ENCODE data around the gene CHRNB2. TPM values are rescaled to one million over a fixed set of nuclear protein-coding genes. Genes with fewer than 3 reads are reported as not detected.

The CHRNB2 gene
- total and polyA plus RNA-seq, 4 donors: 0.08 TPM; not detected in 3

DNA sequence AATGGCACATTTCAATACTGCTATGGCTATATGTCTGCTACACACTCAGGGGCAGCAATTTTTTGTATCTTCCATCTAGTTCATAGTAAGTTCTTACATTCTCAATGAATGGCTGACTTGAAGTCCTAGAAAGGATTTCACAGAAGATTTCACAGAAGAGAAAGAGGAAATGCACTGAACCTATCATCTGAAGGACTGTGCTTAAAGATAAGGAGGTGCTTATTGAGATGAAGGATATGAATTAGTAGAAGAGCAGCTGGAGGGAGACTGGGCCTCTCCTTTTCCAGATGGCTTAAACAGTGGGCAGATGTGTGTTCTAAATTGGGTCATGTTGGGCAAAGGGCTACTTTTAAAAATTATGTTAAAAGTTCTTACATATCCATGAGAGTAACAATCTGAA lies 25.8 kb downstream of the CHRNB2 start:
- H3K4me3 ChIP-seq (ENCODE audit: low read length in 2 of 2): no peak overlapping the region
- DNase-seq: no peak
- ATAC-seq (ENCODE audit: low FRiP score): no peak
- H3K36me3 ChIP-seq (ENCODE audit: control insufficient read depth in 1 of 2, insufficient read depth in 2 of 2, low read length in 1 of 2): peaks cover 20 to 29% of the 10 kb centered on the region in 2 donors
- H3K27ac ChIP-seq (ENCODE audit: low read depth in 1 of 2, low read length in 2 of 2): no peak overlapping the region
- no peaks in the 10 kb centered on the region for H3K27me3 ChIP-seq (ENCODE audit: control insufficient read depth in 1 of 2, insufficient read depth in 2 of 2, low read length in 1 of 2)
- intact Hi-C loops (cut with DNase I): no loop called here
- H3K9me3 ChIP-seq (ENCODE audit: control insufficient read depth, low read length): no peaks in the 10 kb centered on the region
- no peaks in the 10 kb centered on the region for H3K4me1 ChIP-seq (ENCODE audit: control insufficient read depth in 1 of 2, insufficient read depth in 2 of 2, low read length in 2 of 2)

DNA sequence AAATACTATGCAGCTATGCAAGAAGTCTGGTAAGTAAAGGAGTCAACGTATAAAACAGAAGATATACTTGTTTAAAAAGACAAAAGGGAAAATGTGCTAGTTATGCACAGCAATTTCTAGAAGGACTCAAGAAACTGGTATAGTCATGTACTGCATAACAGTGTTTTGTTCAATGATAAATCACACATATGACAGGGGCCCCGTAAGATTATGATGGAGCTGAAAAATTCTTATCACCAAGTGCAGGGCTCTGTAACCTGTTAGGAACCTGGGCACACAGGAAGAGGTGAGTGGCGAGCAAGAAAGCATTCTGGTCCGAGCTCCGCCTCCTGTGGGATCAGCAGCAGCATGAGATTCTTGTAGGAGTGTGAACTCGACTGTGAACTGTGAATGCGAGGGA lies 27.2 kb downstream of the CHRNB2 start:
- peaks cover 20 to 25% of the 10 kb centered on the region in 2 donors for H3K36me3 ChIP-seq (ENCODE audit: control insufficient read depth in 1 of 2, insufficient read depth in 2 of 2, low read length in 1 of 2)

DNA sequence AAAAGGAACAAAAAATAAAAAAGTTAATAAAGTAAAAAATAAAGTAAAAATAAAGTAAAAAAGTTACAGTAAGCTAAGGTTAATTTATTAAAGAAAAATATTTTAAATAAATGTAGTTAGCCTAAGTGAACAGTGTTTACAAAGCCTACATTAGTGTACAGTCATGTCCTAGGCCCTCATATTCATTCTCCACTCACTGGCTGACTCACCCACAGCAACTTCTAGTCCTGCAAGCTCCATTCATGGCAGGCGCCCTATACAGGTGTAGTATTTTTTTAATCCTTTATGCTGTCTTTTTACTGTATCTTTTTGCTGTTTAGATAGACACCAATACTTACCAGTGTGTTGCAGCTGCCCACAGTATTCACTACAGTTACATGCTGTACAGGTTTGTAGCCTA lies 28.0 kb downstream of the CHRNB2 start:
- WGBS, 2 donors: 77 to 82% methylated on average over 1 of the region's 1 CpG
- peaks cover 17 to 20% of the 10 kb centered on the region in 2 donors for H3K36me3 ChIP-seq (ENCODE audit: control insufficient read depth in 1 of 2, insufficient read depth in 2 of 2, low read length in 1 of 2)
- no peak for ATAC-seq (ENCODE audit: low FRiP score)
- no peak overlapping the region for H3K27ac ChIP-seq (ENCODE audit: low read depth in 1 of 2, low read length in 2 of 2)
- intact Hi-C loops (cut with DNase I): no loop called here
- no peaks in the 10 kb centered on the region for H3K27me3 ChIP-seq (ENCODE audit: control insufficient read depth in 1 of 2, insufficient read depth in 2 of 2, low read length in 1 of 2)
- H3K4me1 ChIP-seq (ENCODE audit: control insufficient read depth in 1 of 2, insufficient read depth in 2 of 2, low read length in 2 of 2): peaks cover 3 to 4% of the 10 kb centered on the region in 2 donors
- H3K9me3 ChIP-seq (ENCODE audit: control insufficient read depth, low read length): no peaks in the 10 kb centered on the region
- DNase-seq: peak in 1 of 2 donors; percentile 3
- no peak overlapping the region for H3K4me3 ChIP-seq (ENCODE audit: low read length in 2 of 2)

More for the DNA sequence above, 27.2 kb downstream of the CHRNB2 start:
- no peak for ATAC-seq (ENCODE audit: low FRiP score)
- Histone ChIP-seq H3K9me3 (ENCODE audit: control insufficient read depth, low read length) (no peaks in the 10 kb centered on the region), H3K27me3 (ENCODE audit: control insufficient read depth in 1 of 2, insufficient read depth in 2 of 2, low read length in 1 of 2) (no peaks in the 10 kb centered on the region), H3K27ac (ENCODE audit: low read depth in 1 of 2, low read length in 2 of 2) (no peak overlapping the region), H3K4me3 (ENCODE audit: low read length in 2 of 2) (no peak overlapping the region), H3K4me1 (ENCODE audit: control insufficient read depth in 1 of 2, insufficient read depth in 2 of 2, low read length in 2 of 2) (peaks cover 3 to 4% of the 10 kb centered on the region in 2 donors)
- WGBS, 2 donors: 75 to 77% methylated on average over 7 of the region's 7 CpGs
- intact Hi-C loops (cut with DNase I): no loop called here
- no peak for DNase-seq

DNA sequence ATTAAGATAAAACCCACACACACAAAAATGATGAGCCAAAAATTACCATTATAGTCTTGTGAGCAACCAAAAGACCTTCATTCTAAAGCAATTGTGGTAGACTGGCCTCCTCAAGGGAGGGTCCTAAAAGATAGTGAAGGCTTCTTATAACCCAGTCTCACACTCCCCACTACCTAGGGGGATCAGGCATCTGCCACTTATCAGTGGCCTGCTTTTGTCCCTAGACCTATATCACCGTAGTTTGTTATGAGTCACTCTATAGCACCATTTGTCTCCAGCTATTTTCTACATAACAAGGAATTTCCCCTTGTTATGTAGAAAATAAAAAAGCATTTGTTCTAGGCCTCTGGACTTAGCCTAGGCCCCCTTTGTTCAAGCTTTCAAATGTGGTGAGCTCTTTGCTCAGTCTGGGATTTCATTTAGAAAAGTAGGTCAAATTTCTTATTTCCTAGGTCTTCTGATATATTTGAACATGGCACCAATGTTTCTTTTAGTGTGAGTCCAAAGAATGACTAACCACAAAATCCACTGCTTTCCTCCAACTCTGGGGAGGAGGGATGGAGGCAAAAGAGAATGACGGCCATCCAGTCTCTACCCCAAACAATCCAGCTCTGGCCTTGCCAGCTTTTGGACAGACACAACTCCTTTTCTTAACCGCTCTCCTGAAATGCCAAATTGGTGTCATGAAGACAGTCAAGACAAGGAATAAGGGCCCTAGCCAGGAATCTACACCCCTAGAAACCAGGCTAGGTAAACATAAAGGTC lies 31.5 kb downstream of the CHRNB2 start:
- H3K4me3 ChIP-seq (ENCODE audit: low read length in 2 of 2): no peak overlapping the region
- H3K27me3 ChIP-seq (ENCODE audit: control insufficient read depth in 1 of 2, insufficient read depth in 2 of 2, low read length in 1 of 2): no peaks in the 10 kb centered on the region
- H3K9me3 ChIP-seq (ENCODE audit: control insufficient read depth, low read length): no peaks in the 10 kb centered on the region
- H3K27ac ChIP-seq (ENCODE audit: low read depth in 1 of 2, low read length in 2 of 2): peak overlapping the region in 1 of 2 donors; percentile 22
- peaks cover 3 to 4% of the 10 kb centered on the region in 2 donors for H3K4me1 ChIP-seq (ENCODE audit: control insufficient read depth in 1 of 2, insufficient read depth in 2 of 2, low read length in 2 of 2)
- DNase-seq (peak in 1 of 2 donors; percentile 0), ATAC-seq (ENCODE audit: low FRiP score) (no peak)
- WGBS, 2 donors: 21 to 29% methylated on average over 3 of the region's 3 CpGs
- intact Hi-C loops (cut with DNase I): no loop called here
- peaks cover 14 to 22% of the 10 kb centered on the region in 2 donors for H3K36me3 ChIP-seq (ENCODE audit: control insufficient read depth in 1 of 2, insufficient read depth in 2 of 2, low read length in 1 of 2)

DNA sequence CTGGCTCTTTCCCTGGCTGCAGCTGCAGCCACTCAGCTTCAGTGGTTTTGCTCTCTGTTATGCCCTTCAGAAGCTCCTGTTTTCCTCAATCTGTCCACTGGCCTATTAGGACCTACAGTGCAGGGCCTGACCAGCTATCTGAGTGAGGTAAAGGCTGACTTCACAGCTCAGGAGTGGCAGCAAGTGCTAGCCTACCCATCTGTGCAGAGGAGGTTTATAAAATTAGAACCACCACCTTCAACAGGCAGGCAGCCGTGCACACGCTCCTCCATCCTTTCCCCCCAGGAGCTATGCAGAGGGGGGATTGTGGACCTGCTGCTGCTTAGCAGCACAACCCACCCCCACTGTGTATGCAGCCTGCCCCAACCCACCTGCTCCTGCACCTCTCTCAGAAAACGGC lies 32.1 kb downstream of the CHRNB2 start:
- H3K36me3 ChIP-seq (ENCODE audit: control insufficient read depth in 1 of 2, insufficient read depth in 2 of 2, low read length in 1 of 2): peaks cover 11 to 22% of the 10 kb centered on the region in 2 donors
- H3K4me3 ChIP-seq (ENCODE audit: low read length in 2 of 2): no peak overlapping the region
- peak; percentile 37 for ATAC-seq (ENCODE audit: low FRiP score)

DNA sequence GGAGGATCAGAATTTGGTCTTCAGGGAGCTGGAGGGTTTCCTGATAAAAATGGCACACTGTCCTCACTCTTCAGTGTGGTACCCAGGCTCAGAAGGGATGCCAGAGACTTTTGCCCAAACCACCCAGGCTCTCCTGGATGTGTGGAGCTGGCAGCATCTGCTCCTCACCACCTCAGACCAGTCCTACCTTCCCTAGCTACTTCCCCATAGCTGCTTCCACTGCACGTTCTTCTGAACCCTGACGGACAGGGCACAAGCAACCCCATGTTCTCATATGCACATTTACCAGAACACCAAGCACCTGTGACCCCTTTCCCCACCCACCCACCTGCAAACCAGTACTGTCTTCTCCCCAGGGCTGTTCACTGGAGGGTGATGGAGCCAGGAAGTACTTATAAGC lies 35.7 kb downstream of the CHRNB2 start:
- 43% methylated on average over 2 of the region's 2 CpGs for WGBS, 2 donors
- Histone ChIP-seq H3K27me3 (ENCODE audit: control insufficient read depth in 1 of 2, insufficient read depth in 2 of 2, low read length in 1 of 2) (no peaks in the 10 kb centered on the region), H3K4me1 (ENCODE audit: control insufficient read depth in 1 of 2, insufficient read depth in 2 of 2, low read length in 2 of 2) (peaks cover 3 to 4% of the 10 kb centered on the region in 2 donors), H3K27ac (ENCODE audit: low read depth in 1 of 2, low read length in 2 of 2) (no peak overlapping the region), H3K4me3 (ENCODE audit: low read length in 2 of 2) (no peak overlapping the region), H3K9me3 (ENCODE audit: control insufficient read depth, low read length) (no peaks in the 10 kb centered on the region), H3K36me3 (ENCODE audit: control insufficient read depth in 1 of 2, insufficient read depth in 2 of 2, low read length in 1 of 2) (peaks cover 5% of the 10 kb centered on the region in 2 donors)
- no peak for ATAC-seq (ENCODE audit: low FRiP score)
- intact Hi-C loops (cut with DNase I): no loop called here
- peak in 1 of 2 donors; percentile 35 for DNase-seq

More for the DNA sequence above, 32.1 kb downstream of the CHRNB2 start:
- no peaks in the 10 kb centered on the region for H3K9me3 ChIP-seq (ENCODE audit: control insufficient read depth, low read length)
- peak in 1 of 2 donors; percentile 45 for DNase-seq
- no peaks in the 10 kb centered on the region for H3K27me3 ChIP-seq (ENCODE audit: control insufficient read depth in 1 of 2, insufficient read depth in 2 of 2, low read length in 1 of 2)
- 39% methylated on average over 3 of the region's 3 CpGs for WGBS, 2 donors
- H3K4me1 ChIP-seq (ENCODE audit: control insufficient read depth in 1 of 2, insufficient read depth in 2 of 2, low read length in 2 of 2): peaks cover 3 to 4% of the 10 kb centered on the region in 2 donors
- intact Hi-C loops (cut with DNase I): no loop called here
- H3K27ac ChIP-seq (ENCODE audit: low read depth in 1 of 2, low read length in 2 of 2): peak overlapping the region in 1 of 2 donors; percentile 22

DNA sequence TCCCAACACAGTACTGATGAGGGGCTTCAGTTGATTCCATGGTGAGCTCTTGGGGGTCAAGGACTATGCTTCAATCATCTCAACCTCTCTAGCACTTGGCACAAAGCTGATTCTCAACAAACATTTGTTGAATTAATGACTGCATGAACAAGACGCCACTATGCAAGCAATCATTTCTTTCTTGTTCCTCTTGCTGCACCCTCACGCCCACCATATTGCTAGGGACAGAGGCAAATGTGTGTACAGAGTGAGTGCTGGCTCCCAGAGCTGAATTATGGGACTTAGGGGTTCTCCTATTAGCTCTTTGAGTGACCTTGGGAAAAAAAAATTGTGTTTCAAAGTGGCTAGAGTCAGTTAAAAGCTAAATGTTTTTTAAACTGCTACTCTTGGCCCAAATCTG lies 38.0 kb downstream of the CHRNB2 start:
- Histone ChIP-seq H3K4me1 (ENCODE audit: control insufficient read depth in 1 of 2, insufficient read depth in 2 of 2, low read length in 2 of 2) (no peaks in the 10 kb centered on the region), H3K27me3 (ENCODE audit: control insufficient read depth in 1 of 2, insufficient read depth in 2 of 2, low read length in 1 of 2) (no peaks in the 10 kb centered on the region), H3K4me3 (ENCODE audit: low read length in 2 of 2) (no peak overlapping the region), H3K36me3 (ENCODE audit: control insufficient read depth in 1 of 2, insufficient read depth in 2 of 2, low read length in 1 of 2) (peaks cover 4 to 5% of the 10 kb centered on the region in 2 donors), H3K27ac (ENCODE audit: low read depth in 1 of 2, low read length in 2 of 2) (no peak overlapping the region), H3K9me3 (ENCODE audit: control insufficient read depth, low read length) (no peaks in the 10 kb centered on the region)
- 75 to 79% methylated on average over 2 of the region's 2 CpGs for WGBS, 2 donors
- ATAC-seq (ENCODE audit: low FRiP score): no peak
- DNase-seq: no peak
- intact Hi-C loops (cut with DNase I): no loop called here

DNA sequence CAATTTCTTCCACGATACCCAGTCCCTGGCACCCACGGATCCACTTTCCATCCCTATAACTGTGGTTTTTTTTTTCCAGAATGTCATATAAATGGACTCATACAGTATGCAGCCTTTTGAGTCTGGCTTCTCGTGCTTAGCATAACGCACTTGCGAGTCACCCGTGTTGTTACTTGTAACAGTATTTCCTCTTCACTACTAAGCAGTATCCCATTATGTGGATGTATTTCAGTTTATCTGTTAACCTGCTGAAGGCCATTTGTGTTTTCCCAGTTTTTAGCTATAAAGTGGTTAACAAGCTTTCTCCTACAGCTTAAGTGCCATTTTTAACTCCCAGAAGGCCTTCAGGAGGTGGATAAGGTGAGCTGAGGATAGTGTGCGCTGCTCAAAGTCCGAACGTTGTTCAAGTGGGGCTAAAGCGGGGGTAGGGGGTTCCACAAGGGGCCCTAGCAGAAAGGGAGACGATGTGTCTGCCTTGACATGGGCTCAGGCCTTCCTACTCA lies 39.6 kb downstream of the CHRNB2 start:
- H3K27me3 ChIP-seq (ENCODE audit: control insufficient read depth in 1 of 2, insufficient read depth in 2 of 2, low read length in 1 of 2): no peaks in the 10 kb centered on the region
- H3K36me3 ChIP-seq (ENCODE audit: control insufficient read depth in 1 of 2, insufficient read depth in 2 of 2, low read length in 1 of 2): no peaks in the 10 kb centered on the region
- 4 to 6% methylated on average over 11 of the region's 11 CpGs for WGBS, 2 donors
- H3K4me3 ChIP-seq (ENCODE audit: low read length in 2 of 2): peak overlapping the region; percentile 76 to 96
- no peaks in the 10 kb centered on the region for H3K9me3 ChIP-seq (ENCODE audit: control insufficient read depth, low read length)
- no peak for DNase-seq
- intact Hi-C loops (cut with DNase I): loop anchor here in 1 of 2 donors (2.0 kb wide), 1 partner anchor 48 kb away; the partner anchor contains the start of gene UBE2Q1
- ATAC-seq (ENCODE audit: low FRiP score): no peak
- no peaks in the 10 kb centered on the region for H3K4me1 ChIP-seq (ENCODE audit: control insufficient read depth in 1 of 2, insufficient read depth in 2 of 2, low read length in 2 of 2)
- H3K27ac ChIP-seq (ENCODE audit: low read depth in 1 of 2, low read length in 2 of 2): peak overlapping the region in 1 of 2 donors; percentile 69

All from aorta (tissue), 5 donors.